ENCODE data around the gene IYD. TPM values are rescaled to one million over a fixed set of nuclear protein-coding genes. Genes with fewer than 3 reads are reported as not detected.

The IYD gene
- polyA plus RNA-seq, 1 of the 3 experiments (the other 2 are of a cell fraction) = not detected

DNA sequence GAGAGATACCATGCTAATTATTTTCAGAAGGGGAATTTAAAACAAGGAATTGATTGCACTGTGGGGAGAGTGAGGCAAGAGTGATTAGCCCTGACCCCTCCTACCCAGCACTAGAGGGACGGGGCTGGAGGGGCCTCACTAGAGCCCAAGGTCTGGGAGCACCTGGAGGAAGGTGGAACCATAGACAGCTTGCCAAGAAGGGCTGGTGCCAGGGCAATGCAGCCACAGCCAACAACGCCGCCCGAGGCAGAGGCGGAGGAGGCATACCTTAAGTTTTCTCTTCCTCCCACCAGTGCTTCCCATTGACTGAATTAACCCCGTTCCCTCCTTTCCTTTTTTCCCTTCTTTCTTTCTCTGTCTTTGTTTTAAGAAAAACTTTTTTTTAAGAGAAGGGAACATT, 40.0 kb downstream of the IYD start (continued):
- TF ChIP-seq RFX5 (IDR thresholded peaks at IDR 0.05; ENCODE audit: low read length) (no peak), EZH2phosphoT487 (IDR thresholded peaks at IDR 0.05; ENCODE audit: borderline replicate concordance, low read depth) (no peak), SMC3 (IDR thresholded peaks at IDR 0.05; ENCODE audit: low read depth, low read length) (no peak)
- TF ChIP-seq, protein P1, sequence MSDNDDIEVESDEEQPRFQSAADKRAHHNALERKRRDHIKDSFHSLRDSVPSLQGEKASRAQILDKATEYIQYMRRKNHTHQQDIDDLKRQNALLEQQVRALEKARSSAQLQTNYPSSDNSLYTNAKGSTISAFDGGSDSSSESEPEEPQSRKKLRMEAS (IDR thresholded peaks at IDR 0.05; ENCODE audit: low read depth) = no peak

DNA sequence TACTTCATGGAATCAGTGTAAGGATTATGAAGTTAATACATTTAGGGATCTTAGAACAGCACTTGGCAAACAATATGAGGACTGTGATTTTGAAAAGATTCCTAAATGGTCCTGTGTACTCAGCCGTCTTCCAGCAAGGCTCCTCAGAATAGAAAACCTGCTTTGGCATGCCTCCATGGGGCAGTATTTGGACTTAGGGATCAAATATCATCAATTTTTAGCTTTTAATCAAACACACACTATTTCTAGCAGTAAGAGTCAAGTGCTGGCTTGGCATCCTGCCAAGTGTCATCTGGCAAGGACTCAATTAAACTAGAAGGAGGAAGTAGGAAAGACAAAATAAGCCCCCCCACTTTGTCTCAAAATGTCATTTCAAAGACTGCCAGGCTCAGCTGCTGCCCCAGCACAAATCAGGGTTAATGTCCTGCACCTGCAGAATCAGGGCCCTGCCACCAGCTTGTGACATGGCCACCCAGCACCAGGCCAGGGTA, 40.8 kb downstream of the IYD start:
- no peaks in the 10 kb centered on the region for H3K9me3 ChIP-seq
- CTCF ChIA-PET = interaction anchor here (1.0 to 2.1 kb wide), 2 partner anchors 8 to 406 kb away, joined by 4 to 11 read pairs (median 6); no protein-coding TSS in a partner anchor
- H3K36me3 ChIP-seq (replicated peaks in 1 of 2; ENCODE audit: control insufficient read depth in 1 of 2, insufficient read depth in 2 of 2, low read length in 1 of 2) = no peaks in the 10 kb centered on the region
- 8% methylated on average over 1 of the region's 1 CpG for WGBS (ENCODE audit: low lambda C conversion rate)
- H3F3A ChIP-seq (replicated peaks; ENCODE audit: insufficient read depth) = no peaks in the 10 kb centered on the region
- TF ChIP-seq GATA2 (CRISPR knock-in tag; IDR thresholded peaks at IDR 0.05) = no peak
- no peak for TF ChIP-seq EP300 (IDR thresholded peaks at IDR 0.05; ENCODE audit: borderline replicate concordance in 1 of 2, low read depth in 1 of 2, low read length in 1 of 2)
- no peak for TF ChIP-seq TCF12 (IDR thresholded peaks at IDR 0.05)
- TF ChIP-seq POLR2AphosphoS5 (IDR thresholded peaks at IDR 0.05; ENCODE audit: low read depth, low read length) = no peak
- no peak for TF ChIP-seq RCOR1 (IDR thresholded peaks at IDR 0.05; ENCODE audit: low read length)
- no peak for TF ChIP-seq YY1 (IDR thresholded peaks at IDR 0.05; ENCODE audit: low read depth)
- TF ChIP-seq, protein P2, sequence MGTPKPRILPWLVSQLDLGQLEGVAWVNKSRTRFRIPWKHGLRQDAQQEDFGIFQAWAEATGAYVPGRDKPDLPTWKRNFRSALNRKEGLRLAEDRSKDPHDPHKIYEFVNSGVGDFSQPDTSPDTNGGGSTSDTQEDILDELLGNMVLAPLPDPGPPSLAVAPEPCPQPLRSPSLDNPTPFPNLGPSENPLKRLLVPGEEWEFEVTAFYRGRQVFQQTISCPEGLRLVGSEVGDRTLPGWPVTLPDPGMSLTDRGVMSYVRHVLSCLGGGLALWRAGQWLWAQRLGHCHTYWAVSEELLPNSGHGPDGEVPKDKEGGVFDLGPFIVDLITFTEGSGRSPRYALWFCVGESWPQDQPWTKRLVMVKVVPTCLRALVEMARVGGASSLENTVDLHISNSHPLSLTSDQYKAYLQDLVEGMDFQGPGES (IDR thresholded peaks at IDR 0.05; ENCODE audit: low read depth, low read length) = no peak
- TF ChIP-seq RFX5 (IDR thresholded peaks at IDR 0.05; ENCODE audit: low read length) = no peak
- TF ChIP-seq RXRA (IDR thresholded peaks at IDR 0.05; ENCODE audit: borderline replicate concordance, low read depth) = no peak
- no peak for TF ChIP-seq MXI1 (IDR thresholded peaks at IDR 0.05; ENCODE audit: low read depth, low read length)
- TF ChIP-seq NRF1 (IDR thresholded peaks at IDR 0.05; ENCODE audit: low read depth, low read length) = no peak
- TF ChIP-seq CHD2 (IDR thresholded peaks at IDR 0.05; ENCODE audit: low read length, partially characterized antibody) = no peak
- no peak for TF ChIP-seq EZH2phosphoT487 (IDR thresholded peaks at IDR 0.05; ENCODE audit: borderline replicate concordance, low read depth)
- TF ChIP-seq, protein P3, sequence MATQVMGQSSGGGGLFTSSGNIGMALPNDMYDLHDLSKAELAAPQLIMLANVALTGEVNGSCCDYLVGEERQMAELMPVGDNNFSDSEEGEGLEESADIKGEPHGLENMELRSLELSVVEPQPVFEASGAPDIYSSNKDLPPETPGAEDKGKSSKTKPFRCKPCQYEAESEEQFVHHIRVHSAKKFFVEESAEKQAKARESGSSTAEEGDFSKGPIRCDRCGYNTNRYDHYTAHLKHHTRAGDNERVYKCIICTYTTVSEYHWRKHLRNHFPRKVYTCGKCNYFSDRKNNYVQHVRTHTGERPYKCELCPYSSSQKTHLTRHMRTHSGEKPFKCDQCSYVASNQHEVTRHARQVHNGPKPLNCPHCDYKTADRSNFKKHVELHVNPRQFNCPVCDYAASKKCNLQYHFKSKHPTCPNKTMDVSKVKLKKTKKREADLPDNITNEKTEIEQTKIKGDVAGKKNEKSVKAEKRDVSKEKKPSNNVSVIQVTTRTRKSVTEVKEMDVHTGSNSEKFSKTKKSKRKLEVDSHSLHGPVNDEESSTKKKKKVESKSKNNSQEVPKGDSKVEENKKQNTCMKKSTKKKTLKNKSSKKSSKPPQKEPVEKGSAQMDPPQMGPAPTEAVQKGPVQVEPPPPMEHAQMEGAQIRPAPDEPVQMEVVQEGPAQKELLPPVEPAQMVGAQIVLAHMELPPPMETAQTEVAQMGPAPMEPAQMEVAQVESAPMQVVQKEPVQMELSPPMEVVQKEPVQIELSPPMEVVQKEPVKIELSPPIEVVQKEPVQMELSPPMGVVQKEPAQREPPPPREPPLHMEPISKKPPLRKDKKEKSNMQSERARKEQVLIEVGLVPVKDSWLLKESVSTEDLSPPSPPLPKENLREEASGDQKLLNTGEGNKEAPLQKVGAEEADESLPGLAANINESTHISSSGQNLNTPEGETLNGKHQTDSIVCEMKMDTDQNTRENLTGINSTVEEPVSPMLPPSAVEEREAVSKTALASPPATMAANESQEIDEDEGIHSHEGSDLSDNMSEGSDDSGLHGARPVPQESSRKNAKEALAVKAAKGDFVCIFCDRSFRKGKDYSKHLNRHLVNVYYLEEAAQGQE (IDR thresholded peaks at IDR 0.05; ENCODE audit: low read depth, low read length) = no peak
- TF ChIP-seq, protein P1 (IDR thresholded peaks at IDR 0.05; ENCODE audit: low read depth) = no peak
- no peaks in the 10 kb centered on the region; a peak in 1 of 4 replicates for H3K4me1 ChIP-seq (ENCODE audit: control insufficient read depth in 1 of 2, insufficient read depth in 2 of 2, low read depth in 1 of 2, low read length in 1 of 2)
- DNase-seq = no peak
- no peaks in the 10 kb centered on the region for H3K27me3 ChIP-seq (ENCODE audit: insufficient read depth)
- no peak overlapping the region for H3K4me3 ChIP-seq (ENCODE audit: low read depth in 2 of 2, low read length in 1 of 2)
- no peak overlapping the region for H3K9ac ChIP-seq
- H3K79me2 ChIP-seq (ENCODE audit: insufficient read depth) = no peaks in the 10 kb centered on the region
- no peak overlapping the region for H2AFZ ChIP-seq (ENCODE audit: low read depth)
- H3K4me2 ChIP-seq = no peak overlapping the region
- POLR2A ChIA-PET = no interaction called here
- no peaks in the 10 kb centered on the region for H3K9me2 ChIP-seq
- no peak overlapping the region for H3K27ac ChIP-seq (ENCODE audit: low read depth in 2 of 2, low read length in 1 of 2)
- no peaks in the 10 kb centered on the region for H4K20me1 ChIP-seq (ENCODE audit: insufficient read depth)
